PC-3 (cell line): Measurements from ENCODE around the gene MPV17L.
"Not testable (repeated sequence)": the region's sequence is repeated elsewhere in the genome, so short reads cannot be mapped to it uniquely, and the experiment has no call there.

Experiments
- CTCF ChIP-seq: fragments of 300-600 bp; sonication (generic); conservative IDR thresholded peaks from 2 replicates; pipeline ENCODE4 v1.5.1; 2017; ENCODE audit warnings: antibody characterized with exemption, low read depth, mild to moderate bottlenecking, low read length
- EZH2 ChIP-seq: fragments of 300-600 bp; sonication (generic); IDR thresholded peaks from one replicate; pipeline ENCODE4 v1.6.1; 2017; ENCODE audit warnings: antibody characterized with exemption, mild to moderate bottlenecking, low read length; ENCODE audit not compliant: unreplicated experiment

GRCh38 chr16:15400314-15400713 lies 4.8 kb downstream of the MPV17L start:
- TF ChIP-seq CTCF, EZH2: not testable (repeated sequence)
